HFF-Myc (cell line): Measurements from ENCODE around the gene GADD45G.

Source experiments
- DNase-seq: peaks from one replicate; pipeline ENCODE4 v3.0.0-alpha.2; 2011; ENCODE audit warnings: low read depth; ENCODE audit errors: extremely low read depth
- H3K4me3 ChIP-seq: replicated peaks from 2 replicates; pipeline ENCODE4 v1.5.1; 2011; ENCODE audit warnings: low read depth, mild to moderate bottlenecking, control low read depth, low read length
- TF ChIP-seq, protein P1 (sequence below): IDR thresholded peaks from 2 replicates; pipeline ENCODE4 v1.5.1; 2012; ENCODE audit warnings: mild to moderate bottlenecking, low read depth, low read length, control low read depth; ENCODE audit errors: missing control alignments

Gene GADD45G

DNA sequence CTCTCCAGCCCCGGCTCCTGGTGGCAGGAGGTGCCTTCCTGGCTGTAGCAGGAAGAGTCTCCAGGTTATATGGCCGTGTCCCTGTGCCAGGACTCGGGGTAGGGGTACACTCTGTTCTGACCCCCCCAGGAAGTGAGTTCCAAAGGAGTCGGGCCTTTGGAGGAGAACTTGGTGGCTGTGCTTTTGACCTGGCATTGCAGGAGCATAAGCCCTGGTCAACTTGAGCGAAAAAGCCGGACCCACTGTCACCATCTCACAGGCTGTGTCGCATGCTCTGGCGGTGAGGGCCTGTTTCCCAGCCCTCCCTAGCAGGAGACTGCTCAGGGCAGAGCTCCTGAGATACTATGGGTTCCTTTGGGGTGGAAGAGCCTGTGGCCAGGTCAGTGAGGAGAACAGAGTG, 36.0 kb downstream of the GADD45G start:
- TF ChIP-seq, protein P1, sequence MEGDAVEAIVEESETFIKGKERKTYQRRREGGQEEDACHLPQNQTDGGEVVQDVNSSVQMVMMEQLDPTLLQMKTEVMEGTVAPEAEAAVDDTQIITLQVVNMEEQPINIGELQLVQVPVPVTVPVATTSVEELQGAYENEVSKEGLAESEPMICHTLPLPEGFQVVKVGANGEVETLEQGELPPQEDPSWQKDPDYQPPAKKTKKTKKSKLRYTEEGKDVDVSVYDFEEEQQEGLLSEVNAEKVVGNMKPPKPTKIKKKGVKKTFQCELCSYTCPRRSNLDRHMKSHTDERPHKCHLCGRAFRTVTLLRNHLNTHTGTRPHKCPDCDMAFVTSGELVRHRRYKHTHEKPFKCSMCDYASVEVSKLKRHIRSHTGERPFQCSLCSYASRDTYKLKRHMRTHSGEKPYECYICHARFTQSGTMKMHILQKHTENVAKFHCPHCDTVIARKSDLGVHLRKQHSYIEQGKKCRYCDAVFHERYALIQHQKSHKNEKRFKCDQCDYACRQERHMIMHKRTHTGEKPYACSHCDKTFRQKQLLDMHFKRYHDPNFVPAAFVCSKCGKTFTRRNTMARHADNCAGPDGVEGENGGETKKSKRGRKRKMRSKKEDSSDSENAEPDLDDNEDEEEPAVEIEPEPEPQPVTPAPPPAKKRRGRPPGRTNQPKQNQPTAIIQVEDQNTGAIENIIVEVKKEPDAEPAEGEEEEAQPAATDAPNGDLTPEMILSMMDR: no peak
- DNase-seq: no peak
- H3K4me3 ChIP-seq: no peak overlapping the region

DNA sequence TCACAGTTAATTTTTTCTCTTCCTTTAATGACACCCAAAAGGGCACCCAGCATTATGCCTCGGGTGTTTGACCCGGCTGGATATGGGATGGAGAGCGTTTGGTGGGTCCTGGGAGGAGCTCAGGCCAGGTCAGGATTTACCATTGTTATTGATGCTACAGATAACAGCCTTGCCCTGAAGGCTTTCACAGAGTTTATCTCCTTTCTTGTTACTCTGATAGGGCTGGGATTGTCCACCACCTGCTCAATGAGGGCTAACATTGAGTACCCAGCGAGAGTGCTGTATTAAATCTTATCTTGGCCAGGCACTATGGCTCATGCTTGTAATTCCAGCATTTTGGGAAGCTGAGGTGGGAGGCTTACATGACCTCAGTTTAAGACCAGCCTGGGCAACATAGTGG, 37.2 kb downstream of the GADD45G start:
- no peak overlapping the region for H3K4me3 ChIP-seq
- TF ChIP-seq, protein P1: no peak
- no peak for DNase-seq

GRCh38 chr9:89642789-89643188, 38.0 kb downstream of the GADD45G start:
- no peak for DNase-seq
- H3K4me3 ChIP-seq: no peak overlapping the region
- TF ChIP-seq, protein P1: no peak

- TF ChIP-seq, protein P1: no peak
- DNase-seq: no peak
- no peak overlapping the region for H3K4me3 ChIP-seq
Observed at GRCh38 chr9:89646189-89646939, 41.6 kb downstream of the GADD45G start.

- DNase-seq: no peak
- TF ChIP-seq, protein P1: no peak
- H3K4me3 ChIP-seq: no peak overlapping the region
Observed at GRCh38 chr9:89647366-89648128, 42.7 kb downstream of the GADD45G start.

- no peak overlapping the region for H3K4me3 ChIP-seq
- DNase-seq: no peak
Observed at GRCh38 chr9:89648247-89649000, 43.6 kb downstream of the GADD45G start.

More at GRCh38 chr9:89648247-89649000, 43.6 kb downstream of the GADD45G start:
- TF ChIP-seq, protein P1: no peak
